ENCODE results near the gene TGIF1.
"Not testable (repeated sequence)": the region's sequence is repeated elsewhere in the genome, so short reads cannot be mapped to it uniquely, and the experiment has no call there.

TGIF1 gene

DNA sequence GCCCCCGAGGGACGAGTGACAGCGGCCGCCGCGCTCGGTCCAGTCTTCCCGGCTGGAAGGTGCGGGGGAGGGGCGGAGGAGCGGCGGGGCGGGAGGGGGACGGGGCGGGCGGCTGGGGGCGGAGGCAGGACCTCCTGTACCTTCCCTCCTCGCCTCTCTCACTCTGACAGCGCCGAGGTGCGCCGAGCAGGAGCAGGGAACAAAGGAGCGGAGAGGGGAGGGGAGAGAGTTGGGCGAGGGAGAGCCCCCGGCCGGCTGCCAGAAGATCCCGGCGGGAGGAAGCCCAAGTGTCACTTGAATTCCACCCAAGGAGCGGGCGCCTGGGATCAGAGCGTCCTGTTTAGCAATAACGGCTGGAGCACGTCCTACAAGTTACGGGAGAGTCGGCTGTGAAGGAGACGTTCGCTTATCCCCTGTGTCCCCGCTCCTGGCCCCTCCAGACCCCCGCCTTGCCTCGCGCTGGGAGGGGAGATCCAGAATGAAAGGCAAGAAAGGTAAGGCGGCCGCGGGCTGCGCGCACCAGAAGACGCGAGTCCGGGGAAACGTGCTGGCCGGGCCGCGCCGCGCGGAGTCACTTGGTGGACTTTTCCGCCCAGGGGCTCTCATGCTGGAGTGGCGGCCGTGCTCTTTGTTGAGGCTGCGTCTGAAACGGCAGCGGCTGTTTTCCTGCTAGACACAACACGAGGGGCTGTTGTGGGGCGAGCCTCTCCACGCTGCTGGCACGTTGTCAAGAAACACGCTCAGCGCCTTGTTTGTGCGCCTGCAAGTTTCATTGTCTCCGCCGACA lies at the start of gene TGIF1:
TGIF1 (plus strand) TSS at position 161 of the 787 bp plus-strand sequence; CDS start at position 479, 318 bp downstream.
- DNase-seq = peak in 13 of 14 donors; percentile 34 to 88 (median 77)

- no peak for DNase-seq
Observed at GRCh38 chr18:3400567-3401296, 49.2 kb upstream of the TGIF1 start.

DNA sequence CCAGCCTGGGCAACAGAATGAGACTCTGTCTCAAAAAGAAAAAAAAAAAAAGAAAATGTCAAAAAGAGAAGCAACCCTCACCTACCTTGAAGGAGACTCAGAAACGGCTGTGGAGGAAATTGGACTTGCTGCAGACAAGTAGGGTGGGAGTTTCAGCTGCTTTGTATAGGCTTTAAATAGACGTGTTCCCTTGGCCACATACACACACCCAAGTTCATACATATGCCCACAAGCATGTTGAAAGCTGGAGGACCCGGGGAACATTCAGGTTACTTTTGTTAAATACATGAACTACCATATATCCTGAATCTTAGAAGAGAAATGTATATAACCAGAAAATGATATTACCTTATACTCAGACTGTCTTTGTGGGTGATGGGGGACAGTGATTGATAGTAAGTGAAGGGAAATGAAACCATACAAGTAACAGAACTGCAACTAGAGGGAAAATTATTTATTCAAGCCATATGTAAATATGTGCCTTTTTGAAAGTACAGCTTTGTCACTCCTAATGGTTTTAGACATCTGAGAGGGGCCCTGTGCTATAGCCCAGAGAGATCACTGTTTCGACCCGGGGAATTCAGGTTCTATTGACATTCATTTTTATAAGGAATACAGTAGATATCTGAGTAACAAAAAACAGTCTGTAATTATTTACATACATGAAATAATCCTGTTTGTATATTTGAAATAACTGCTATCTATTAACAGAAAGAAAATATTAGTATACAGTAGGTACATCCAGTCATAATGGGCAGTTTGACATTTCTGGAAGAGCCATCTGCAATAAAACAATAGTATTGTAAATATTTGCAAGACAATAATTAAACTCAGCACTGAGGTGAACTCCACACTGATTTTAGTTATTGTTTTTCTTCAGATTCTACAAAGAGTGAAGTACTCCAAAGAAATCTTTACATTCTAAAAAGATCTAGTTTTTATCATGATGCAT lies 48.0 kb upstream of the TGIF1 start:
- DNase-seq = no peak

GRCh38 chr18:3402982-3403451 lies 47.0 kb upstream of the TGIF1 start:
- no peak for DNase-seq

GRCh38 chr18:3405713-3406112 lies 44.3 kb upstream of the TGIF1 start:
- no peak for DNase-seq

- DNase-seq = no peak
Observed at GRCh38 chr18:3408107-3408506, 41.9 kb upstream of the TGIF1 start.

GRCh38 chr18:3409811-3410210 lies 40.2 kb upstream of the TGIF1 start:
- DNase-seq = no peak

- DNase-seq = no peak
Observed at GRCh38 chr18:3410273-3410672, 39.7 kb upstream of the TGIF1 start.

GRCh38 chr18:3410876-3411275 lies 39.1 kb upstream of the TGIF1 start:
- not testable (repeated sequence) for DNase-seq

GRCh38 chr18:3411327-3411726 lies 38.6 kb upstream of the TGIF1 start:
- no peak for DNase-seq

GRCh38 chr18:3411854-3412268 lies 38.1 kb upstream of the TGIF1 start:
- no peak for DNase-seq

GRCh38 chr18:3412528-3412927 lies 37.4 kb upstream of the TGIF1 start:
- not testable (repeated sequence) for DNase-seq

- DNase-seq = no peak
Observed at GRCh38 chr18:3415110-3415509, 34.9 kb upstream of the TGIF1 start.

GRCh38 chr18:3418083-3418482 lies 31.9 kb upstream of the TGIF1 start:
- no peak for DNase-seq

GRCh38 chr18:3420919-3421279 lies 29.1 kb upstream of the TGIF1 start:
- DNase-seq = no peak

DNA sequence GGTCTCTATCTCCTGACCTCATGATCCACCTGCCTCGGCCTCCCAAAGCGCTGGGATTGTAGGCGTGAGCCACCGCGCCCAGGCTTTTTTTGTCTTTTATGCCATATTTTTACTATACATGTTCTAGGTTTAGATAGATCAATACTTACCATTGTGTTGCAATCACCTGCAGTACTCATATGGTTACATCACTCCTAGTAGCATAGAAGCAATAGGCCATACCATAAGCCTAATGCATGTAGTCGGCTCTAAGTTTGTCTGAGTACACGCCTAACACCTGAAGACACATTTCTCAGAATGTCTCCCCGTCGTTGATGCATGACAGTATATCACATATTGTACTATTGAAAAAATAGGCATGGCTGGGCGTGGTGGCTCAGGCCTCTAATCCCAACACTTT lies 27.1 kb upstream of the TGIF1 start:
- no peak for DNase-seq

DNA sequence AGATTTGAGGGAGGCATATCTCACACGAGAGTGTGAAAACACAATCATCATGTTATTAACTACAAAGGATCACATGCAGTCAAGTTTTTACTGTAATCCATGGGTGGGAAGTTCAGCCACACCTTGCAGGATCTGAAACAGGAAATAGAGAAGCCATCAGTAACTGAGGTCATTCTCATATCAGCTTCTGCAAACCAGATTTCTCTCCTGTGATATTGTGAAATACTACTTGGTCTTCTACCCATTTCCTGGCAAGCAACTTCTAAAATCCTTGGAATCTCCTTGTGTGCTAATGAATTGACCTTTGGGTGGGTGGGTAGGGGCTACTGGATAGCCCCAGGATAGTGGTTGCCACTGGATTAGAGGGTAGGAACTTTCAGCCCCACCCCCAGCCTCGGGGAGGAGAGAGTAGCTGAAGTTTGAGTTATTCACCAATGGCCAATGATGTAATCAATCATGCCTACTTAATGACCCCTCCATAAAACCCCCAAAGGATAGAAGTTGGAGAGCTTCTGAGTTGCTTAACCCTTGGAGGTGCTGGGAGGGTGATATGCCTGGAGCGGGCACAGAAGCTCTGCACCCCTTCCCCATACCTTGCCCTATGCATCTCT lies 25.6 kb upstream of the TGIF1 start:
- DNase-seq = no peak

DNA sequence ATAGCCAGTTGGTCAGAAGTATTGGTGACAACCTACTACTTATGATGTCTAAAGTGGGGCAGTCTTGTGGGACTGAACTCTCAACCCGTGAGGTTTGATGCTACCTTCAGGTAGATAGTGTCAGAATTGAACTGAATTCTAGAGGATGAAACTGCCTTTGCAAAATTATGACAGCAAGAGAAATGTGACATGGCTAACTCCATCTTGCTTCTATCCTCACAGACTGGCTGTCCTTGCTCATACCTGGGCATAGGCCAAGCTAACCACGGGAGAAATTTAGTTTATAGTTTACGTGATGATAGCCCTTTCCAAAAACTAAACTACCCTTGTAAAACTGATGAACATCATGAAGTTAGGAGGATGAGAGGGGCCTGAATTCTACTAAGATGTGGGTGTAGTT lies 24.9 kb upstream of the TGIF1 start:
- DNase-seq = no peak

DNA sequence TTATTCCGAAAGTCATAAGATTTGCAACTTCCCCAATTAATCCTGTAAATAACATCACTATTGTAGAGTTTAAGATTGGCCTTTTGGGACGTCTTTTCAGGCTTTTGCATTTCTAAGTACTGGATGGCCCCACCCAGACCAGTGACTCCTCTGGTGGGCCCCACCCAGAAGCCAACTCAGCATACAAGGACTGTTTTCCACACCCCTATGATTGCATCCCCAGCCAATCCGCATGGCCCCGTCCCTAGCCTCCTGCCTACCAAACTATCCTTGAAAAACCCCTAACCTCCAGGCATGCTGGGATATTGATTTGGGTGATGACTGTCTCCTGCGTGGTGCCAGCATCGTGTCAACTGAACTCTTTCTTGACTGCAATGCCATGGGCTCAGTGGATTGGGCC lies 24.5 kb upstream of the TGIF1 start:
- no peak for DNase-seq

DNA sequence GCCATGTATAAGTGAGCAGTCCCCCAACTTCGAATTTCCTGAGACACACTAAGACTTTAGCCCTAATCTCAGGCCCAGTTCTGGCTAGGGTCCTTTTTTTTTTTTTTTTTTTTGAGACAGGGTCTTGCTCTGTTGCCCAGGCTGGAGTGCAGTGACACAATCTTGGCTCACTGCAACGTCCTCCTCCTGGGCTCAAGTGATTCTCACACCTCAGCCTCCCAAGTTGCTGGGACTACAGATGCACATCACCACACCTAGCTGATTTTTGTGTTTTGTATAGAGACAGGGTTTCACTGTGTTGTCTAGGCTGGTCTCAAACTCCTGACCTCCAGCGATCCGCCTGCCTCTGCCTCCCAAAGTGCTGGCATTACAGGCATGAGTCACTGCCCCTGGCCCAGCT lies 23.9 kb upstream of the TGIF1 start:
- no peak for DNase-seq

- no peak for DNase-seq
Observed at GRCh38 chr18:3427944-3428343, 22.0 kb upstream of the TGIF1 start.

GRCh38 chr18:3429121-3429520 lies 20.9 kb upstream of the TGIF1 start:
- DNase-seq = no peak

Measured in C1 segment of cervical spinal cord (tissue), 14 donors.